Fibroblast of peridontal ligament (primary cell): ENCODE measurements around the gene CSTPP1.
"Not testable (repeated sequence)": the region's sequence is repeated elsewhere in the genome, so short reads cannot be mapped to it uniquely, and the experiment has no call there.

ENCODE experiments used
- DNase-seq: peaks from one replicate; pipeline ENCODE4 v3.0.0-alpha.2; 2010; ENCODE audit errors: extremely low read depth

Gene CSTPP1

DNA sequence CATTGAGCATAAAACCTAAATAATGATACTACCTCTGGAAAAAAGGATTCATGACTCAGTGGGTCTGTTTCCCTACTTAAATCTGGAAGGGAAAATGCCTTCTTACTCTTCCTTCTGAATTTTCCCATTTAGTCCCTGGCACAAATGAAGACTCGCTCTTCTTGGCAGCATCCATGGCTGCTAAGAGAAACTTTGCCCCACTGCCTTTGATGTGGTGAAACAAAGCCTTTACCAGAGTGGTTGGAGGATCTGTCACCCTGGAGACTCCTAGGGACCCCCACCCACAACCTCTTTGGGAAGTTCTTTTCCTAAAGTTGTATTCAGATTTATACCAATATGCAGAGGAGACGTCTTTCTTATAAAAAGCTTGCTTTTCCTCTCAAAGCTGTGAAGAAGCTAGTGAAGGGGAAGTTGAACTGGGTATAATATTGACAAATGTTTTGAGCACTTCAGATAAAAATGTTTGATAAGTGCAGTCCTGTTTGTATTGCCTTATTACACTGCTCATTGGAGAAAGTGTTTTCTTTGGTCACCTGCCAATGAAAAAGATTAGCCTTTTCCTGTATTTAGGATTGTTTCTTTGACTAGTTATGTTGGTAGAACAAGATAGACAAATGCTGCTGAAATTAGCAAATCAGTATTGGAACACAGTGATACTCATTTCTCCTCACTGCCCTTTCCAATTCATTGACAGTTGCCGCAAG lies 162.8 kb downstream of the CSTPP1 start:
- DNase-seq, result peak; percentile 41

DNA sequence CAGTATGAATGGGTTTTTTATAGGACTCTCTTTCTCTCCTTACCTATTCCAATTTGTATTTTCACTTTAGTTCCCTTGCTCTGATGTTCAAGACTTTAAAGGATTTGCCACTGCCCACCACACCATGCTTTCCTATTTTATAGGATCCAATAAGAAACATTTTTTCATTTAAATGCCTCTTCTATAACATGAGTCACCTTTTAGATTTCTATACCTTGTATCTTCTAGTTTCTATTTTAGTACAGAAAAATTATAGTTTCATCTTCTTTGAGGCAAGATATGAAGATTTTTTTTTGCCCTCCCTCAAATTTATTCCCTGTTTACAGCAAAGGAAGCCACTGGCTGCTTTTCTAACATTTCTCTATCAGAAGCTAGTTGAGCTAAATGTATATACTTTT lies 163.4 kb downstream of the CSTPP1 start:
- no peak for DNase-seq

DNA sequence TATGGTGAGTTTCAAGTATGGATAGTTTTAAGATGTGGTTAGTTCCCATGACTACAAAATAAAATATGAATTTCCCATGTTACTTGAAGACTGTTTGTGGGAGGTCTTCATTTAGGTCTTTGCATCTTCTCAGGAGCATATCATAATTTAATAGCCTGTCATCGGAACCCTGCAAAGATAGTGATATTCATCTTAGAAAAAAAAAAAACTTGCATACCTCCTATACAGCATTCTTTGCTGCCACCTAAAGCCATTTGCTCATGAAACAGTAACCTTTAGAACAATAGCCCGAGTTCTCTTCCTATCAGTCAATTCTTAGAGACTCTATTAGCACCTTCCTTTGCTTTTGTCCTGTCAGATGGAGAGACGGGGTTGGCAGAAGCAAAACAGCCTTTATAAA lies 164.8 kb downstream of the CSTPP1 start:
- no peak for DNase-seq

DNA sequence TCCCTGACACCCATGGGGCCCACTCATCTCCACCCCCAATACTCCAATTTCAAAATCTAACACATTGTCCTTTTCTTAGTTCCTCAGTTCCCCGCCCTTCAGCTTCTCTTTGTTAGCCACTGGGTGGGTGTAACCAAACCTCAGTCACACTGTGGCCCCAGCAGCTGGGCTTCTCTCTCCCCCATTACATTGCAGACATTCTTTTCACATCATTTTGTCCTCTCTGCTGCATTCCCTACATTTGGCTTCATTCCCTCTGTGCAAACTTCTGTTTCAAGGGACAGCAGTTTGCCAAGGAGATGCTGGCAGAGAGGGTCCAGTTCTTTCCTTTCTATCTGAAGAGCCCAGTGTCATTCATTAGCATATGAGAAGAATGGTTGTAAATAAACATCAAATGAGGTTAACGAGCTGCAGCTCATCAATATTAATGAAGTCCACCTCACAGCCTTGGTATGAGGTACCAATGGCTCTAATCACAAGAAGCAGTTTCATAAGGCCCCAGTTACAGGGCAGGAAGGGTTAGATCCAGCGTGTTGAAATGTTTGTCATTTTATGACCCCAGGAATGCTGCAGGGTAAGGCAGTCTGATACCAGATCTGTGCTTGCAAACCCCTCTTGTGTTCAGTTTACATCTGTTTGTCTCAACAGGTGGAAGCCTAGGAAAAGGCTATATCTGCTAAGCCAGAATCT lies 167.8 kb downstream of the CSTPP1 start:
- peak; percentile 58 for DNase-seq

DNA sequence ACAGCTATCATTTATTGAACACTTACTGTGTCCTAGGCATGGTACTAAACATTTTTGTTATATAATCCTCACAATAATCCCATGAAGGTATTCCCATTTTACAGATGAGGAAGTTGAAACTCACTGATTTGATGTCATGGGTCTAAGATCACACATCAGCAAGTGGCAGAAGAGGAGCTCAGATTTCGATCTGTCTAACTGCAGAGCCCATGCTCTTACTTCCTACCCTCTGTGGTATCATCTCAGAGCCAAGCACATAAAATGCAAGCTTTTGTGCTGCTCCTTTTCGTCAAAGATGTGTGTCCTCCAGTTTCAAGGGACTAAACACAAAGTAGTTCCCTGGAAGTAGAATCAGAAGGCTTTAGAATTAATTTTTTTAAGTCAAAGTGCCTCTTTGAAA lies 169.0 kb downstream of the CSTPP1 start:
- no peak for DNase-seq

DNA sequence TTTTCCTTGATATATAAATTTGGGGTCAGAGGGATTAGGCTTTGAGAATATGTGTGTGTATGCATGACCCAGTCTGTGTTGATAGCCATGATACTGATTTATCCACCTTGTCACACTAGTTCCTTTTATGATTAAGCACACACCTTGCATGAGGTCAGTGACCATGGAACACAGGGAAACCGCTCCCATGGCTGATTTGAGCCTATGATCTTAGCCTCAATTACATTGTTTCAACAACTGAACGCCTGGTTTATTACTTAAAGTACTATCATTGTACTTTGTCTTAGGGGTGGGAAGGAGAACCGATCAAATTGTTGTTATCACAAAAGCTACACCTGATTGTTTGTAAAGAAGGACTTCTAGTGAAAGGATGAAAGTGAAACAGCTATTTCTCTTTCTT lies 169.4 kb downstream of the CSTPP1 start:
- no peak for DNase-seq

DNA sequence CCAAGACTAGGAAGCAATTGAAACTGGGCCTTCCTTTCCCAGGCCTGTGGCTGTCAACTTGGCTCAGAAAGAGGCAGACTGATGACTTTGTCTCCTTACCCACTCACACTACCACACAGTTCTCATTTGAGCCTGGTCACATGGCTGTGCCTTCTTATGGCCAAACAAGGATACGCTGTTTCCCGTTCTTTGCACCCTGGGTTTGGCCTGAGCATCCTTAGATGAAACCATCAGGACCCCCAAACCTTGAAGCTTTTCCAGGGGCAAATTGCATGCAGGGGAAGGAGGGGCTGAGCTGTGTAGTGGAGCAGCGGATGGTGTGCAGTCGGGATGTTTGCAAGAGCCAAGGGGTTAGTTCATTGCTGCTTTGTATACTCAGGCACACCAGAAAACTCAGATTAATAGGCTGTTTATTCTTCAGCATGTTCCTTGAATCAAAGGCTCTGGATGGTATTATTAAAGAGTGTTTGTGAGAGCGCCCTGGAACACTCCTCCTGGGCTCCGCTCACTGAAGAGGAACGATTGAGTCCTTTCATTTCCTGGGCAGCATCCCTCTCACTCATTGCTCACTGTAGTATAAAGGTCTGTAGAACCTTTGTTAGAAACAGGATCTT lies 170.3 kb downstream of the CSTPP1 start:
- DNase-seq, result no peak

DNA sequence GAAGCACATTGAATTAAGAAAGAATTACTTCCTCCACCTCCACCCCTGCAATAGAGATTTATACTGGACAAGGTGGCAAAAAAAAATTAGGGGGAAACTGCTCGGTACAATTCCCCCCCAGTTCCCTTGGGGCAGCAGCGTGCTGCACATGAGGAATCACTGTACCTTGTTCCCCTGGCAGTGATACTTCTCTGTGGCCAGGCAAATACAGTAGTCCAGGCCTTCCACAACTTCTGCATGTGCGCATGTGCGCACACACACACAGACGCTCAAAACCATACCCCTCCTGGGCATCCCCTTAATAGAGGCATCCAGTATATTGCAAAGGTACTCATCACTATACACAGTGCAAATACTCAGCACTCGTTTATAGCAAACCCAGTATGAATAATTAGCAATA lies 171.2 kb downstream of the CSTPP1 start:
- no peak for DNase-seq

DNA sequence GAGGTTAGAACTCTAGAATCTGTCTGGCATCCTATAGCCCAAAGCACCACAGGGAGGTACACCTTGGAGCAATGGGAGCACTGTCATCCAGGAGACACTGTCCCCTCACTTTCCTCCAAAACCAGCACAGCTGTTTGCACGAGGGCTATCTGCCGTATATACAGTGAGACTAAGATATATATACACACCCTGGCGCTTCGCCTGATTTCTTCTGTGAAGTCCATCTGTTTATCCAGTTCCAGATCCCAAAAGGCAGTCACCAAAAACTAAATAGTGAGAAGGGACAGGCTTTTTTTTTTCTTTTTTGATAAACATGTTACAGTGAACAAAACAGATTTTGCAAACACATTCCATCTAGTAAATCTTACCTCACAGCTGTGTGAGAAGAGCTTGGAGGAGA lies 171.7 kb downstream of the CSTPP1 start:
- DNase-seq, result no peak

DNA sequence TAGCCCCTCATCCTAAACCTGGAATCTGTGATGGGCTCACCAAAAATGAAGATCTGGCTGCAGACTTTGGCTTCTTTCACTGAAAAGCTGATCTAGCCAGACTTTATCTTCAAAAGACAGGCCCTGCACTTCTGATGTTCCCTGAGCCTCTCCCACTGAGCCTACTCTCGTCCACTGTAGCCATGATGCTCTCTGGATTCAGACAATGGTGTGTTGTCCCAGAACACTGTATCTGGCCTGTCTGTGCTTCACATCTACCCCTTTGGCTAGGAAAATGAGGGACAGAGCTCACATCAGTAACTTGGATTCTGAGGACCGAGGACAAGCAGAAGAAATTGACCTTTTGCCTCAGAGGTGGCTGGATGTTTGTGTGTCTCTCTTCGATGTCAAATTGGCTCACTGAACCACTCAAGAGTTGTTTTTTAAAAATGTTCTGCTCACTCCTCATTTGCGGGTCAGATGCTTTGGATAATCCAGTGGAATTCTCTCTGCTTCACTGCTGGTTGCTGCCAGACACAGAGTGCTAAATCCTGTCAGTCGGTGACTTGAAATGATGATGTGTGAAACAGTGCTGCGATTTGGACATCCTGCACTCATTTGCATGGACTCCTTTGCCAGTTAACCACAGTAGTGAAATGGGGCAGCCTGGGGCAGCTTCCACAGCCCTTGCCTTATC lies 172.6 kb downstream of the CSTPP1 start:
- no peak for DNase-seq

DNA sequence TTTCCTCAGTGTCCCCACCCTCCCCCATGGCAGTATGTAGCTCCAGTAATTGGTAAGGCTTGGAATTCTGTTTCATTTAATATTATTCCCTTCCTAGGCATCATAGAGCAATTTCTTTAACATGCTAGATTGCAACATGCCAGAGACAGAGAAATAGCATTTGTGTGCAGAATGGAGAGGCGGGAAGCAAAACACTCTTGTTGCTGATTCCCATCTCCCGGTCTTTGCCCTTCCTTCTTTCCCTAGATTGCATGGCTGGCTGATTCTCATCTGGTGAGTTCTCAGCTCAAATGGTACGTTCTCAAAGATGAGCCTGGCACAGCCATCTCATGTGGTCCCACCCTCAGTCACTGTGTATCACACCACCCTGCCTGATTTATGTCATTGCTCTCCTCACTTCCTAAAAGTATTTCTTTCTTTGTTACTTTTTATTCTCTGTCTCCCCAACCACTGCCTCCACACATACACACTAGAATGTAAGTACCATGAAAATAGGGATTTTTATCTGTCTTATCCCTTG lies 173.2 kb downstream of the CSTPP1 start:
- DNase-seq, result no peak

DNA sequence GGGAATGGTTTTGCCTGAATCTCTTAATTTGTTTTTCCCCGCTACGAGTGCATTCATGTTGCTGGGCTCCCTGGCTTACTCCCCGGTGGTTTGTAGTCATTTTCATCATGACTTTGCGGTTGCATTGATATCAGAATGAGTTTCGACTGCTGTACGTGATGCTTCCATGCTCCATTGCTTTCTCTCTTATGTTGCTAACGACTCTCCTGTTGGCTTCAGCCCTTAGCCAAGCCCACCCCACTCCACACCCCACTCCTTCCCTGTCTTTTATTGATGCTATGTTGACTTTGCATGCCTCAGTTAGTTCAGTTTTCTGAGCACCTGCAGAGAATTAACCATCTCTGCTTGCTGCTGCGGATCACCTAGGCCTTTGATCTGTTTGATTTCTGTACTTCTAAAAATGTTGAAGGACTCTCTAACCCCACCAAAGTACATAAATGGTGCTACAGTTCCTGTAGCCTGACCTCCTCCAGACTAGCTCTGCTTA lies 174.8 kb downstream of the CSTPP1 start:
- DNase-seq, result no peak

DNA sequence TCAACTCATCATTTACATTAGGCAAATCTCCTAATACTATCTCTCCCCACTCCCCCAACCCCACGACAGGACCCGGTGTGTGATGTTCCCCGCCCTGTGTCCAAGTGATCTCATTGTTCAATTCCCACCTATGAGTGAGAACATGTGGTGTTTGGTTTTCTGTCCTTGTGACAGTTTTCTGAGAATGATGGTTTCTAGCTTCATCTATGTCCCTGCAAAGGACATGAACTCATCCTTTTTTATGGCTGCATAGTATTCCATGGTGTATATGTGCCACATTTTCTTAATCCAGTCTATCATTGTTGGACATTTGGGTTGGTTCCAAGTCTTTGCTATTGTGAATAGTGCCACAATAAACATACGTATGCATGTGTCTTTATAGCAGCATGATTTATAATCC lies 176.4 kb downstream of the CSTPP1 start:
- not testable (repeated sequence) for DNase-seq

DNA sequence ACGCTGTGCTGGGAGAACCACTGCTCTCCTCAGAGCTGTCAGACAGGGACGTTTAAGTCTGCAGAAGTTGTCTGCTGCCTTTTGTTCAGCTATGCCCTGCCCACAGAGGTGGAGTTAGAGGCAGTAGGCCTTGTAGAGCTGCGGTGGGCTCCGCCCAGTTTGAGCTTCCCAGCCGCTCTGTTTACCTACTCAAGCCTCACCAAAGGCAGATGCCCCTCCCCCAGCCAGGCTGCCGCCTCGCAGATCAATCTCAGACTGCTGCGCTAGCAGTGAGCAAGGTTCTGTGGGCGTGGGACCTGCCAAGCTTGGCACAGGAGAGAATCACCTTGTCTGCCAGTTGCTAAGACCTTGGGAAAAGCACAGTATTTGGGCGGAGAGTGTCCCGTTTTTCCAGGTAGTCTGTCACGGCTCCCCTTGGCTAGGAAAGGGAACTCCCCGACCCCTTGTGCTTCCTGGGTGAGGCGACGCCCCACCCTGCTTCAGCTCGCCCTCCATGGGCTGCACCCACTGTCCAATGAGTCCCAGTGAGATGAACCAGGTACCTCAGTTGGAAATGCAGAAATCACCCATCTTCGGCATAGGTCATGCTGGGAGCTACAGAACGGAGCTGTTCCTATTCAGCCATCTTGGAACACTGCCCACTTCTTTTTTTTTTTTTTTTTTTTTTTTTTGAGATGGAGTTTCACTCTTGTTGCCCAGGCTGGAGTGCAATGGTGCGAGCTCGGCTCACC lies 182.6 kb downstream of the CSTPP1 start:
- DNase-seq, result not testable (repeated sequence)

DNA sequence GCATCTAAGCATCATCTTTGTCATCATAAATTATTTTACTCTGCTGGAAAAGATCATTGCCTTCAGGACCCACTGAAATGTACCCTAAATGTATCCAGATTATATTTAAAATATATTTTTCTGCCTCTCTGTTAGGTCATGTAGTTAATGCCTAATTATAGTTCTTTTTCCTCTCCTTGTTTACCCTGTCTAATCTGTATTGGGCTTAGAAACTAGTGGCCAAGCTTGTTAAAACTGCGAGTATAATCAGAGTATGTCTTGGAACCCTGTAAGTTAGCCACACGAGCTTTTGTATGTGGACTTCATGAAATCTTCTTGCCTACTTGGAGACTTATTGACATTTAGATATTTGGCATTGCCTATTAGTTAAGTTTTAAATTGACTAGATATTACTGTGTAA lies 184.5 kb downstream of the CSTPP1 start:
- no peak for DNase-seq

DNA sequence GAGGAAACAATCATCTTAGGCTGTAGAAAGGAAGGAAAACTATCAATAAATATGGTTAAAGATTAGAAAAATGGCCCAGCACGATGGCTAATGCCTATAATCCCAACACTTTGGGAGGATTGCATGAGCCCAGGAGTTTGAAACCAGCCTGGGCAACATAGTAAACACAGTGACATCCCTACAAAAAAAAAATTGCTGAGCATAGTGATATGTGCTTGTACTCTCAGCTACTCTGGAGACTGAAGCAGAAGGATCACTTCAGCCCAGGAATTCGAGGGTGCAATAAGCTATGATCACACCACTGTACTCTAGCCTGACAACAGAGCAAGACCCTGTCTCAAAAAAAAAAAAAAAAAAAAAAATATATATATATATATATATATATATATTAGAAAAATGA lies 185.2 kb downstream of the CSTPP1 start:
- no peak for DNase-seq

DNA sequence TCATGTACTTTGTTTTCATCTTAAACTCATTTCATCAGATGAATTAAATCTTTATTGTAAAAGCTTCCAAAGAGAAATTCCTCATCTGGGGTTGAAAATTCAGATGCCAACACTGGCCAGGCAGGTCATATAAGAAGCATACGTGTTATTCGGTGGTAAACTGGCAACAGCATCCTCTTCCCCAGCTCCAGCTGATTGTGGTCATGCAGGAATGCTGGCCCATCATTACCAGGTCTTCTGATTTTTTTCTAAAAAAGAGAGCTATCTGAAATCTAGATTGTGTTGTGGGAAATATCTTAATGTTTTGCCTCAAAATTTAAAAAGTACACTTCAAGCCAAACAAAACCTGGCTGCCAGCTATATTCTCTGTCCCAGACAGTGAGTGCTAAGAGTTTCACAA lies 186.5 kb downstream of the CSTPP1 start:
- DNase-seq, result no peak

DNA sequence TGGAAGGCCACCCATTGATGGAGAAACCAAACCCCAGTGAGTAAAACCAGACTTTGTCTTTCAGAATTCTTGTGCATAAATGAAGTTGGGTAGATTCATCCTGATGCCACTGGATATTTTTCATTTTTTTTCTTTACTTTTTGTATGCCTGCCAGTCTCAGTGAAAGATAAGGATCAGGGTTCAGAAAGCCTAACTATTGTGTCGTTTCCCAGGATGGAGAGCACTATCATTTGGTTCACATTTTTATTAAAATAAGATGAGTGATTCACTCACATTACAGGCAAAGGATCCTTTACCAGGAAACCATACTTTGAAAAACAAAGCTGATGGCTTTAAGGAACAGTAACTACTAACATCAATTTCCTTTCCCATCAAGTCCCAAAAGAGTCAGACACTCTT lies 188.1 kb downstream of the CSTPP1 start:
- DNase-seq, result no peak

DNA sequence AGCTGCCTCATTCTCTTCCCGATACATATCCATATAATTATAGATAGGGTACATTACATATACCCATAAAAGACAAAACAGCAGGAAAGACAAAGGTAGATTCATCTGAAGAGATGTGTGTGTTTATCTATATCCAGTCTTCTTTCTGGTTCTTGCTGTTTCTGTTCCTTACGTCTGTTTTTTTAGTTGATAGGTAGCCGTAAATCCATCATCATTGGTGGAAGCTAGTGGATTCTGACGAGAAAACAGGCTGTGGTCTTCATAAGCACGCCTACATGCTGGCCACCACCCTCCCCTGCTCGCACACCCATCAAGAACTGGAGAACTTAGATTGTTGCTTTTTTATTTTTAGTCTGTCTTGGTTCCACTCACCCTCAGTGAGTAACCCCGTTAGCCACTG lies 188.5 kb downstream of the CSTPP1 start:
- DNase-seq, result no peak

DNA sequence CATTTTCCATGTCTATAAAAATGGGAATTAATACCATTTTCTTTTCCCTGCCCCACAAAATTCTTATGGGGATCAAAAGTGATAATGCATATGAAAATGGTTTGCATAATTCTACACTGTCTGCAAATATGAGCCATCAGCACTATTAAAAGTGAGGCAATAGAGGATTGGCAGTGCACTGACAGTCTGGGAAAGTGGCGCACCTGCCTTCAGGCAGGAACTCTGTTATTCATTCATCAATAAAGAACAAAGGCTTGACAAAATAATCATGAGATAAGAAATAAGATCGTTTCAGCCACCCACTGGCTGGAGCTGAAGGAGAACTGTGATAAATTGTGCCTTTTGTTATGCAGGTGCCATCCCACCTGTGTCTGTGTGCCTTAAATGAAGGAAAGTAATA lies 190.7 kb downstream of the CSTPP1 start:
- DNase-seq, result no peak

DNA sequence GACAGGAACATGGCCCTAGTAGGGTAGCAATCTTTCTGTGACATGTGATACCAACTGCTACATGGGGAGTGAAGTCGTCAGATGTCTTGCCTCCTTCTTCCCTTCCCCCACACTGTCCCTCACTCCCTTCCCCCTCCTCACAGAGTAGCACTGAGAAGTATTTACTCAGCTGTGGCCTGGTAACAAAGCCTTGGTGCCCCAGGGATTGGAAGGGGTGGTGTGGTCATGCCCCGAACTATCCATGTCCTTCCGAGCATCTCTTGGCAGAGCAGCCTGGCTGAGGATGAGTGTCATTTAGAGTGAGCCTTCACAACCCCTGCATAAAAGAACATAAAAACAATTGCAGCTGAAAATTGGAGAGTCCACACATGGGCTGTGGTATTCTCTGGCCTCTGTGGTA lies 194.0 kb downstream of the CSTPP1 start:
- no peak for DNase-seq

DNA sequence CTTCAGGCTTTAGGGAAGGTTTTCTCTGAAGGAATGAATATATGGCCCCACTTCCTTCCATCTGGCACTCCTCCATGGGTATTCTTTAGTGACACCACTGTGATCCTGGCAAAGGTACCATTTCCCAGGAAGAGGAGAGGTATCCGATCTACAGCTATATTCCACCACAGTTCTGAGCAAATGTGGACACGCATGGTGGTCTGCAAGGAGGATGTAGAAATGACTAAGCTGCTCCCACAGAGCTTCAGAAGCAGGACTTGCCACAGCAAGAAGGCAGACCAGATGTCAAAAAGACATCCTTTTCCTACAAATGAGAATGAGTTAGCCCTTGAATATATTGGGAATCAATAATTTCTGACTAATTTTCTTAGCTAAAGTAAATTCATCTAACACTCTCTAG lies 194.6 kb downstream of the CSTPP1 start:
- no peak for DNase-seq
